IMR-90 (cell line): Measurements from ENCODE around the gene GIMAP7. TPM values are rescaled to one million over a fixed set of nuclear protein-coding genes. Genes with fewer than 3 reads are reported as not detected.

Experiments used
- ATAC-seq: fragments of 200-7000 bp; cut with Tn5 transposase; 2 replicates; pipeline ENCODE4 v1.9.1; 2020; ENCODE audit warnings: low read depth, mild to moderate bottlenecking, moderate library complexity
- BruUV-seq: library from RNA; stranded (reverse); fragments of 400-500 nt; replicated peaks from 2 replicates; lab custom pipeline; 2021; lab: Mats Ljungman, UMichigan
- CTCF ChIA-PET: fragments of 300-600 bp; formaldehyde crosslinking; extraction: SDS; loops from one replicate; lab custom pipeline; 2021; ENCODE audit warnings: antibody characterized with exemption; lab: Yijun Ruan, JAX
- POLR2A ChIA-PET: fragments of 300-600 bp; sonication (Branson Sonifier 250); formaldehyde crosslinking; loops from one replicate; lab custom pipeline; 2022; ENCODE audit warnings: antibody characterized with exemption; ENCODE audit not compliant: unreplicated experiment; lab: Charles Lee
- DNase-seq: peaks from one replicate; pipeline ENCODE4 v3.0.0; 2013
- H2AFZ ChIP-seq: replicated peaks from 2 replicates; pipeline ENCODE3; 2013; ENCODE audit warnings: low read length, mild to moderate bottlenecking; ENCODE audit not compliant: poor library complexity
- H2AK5ac ChIP-seq: 2 replicates; pipeline ENCODE4 v1.6.1; 2013; ENCODE audit warnings: low read depth, low read length, inconsistent platforms
- H2AK9ac ChIP-seq: replicated peaks from 2 replicates; pipeline ENCODE3; 2013; ENCODE audit warnings: mild to moderate bottlenecking, low read depth, low read length, moderate library complexity; ENCODE audit not compliant: poor library complexity
- H2BK120ac ChIP-seq: 2 replicates; pipeline ENCODE4 v1.6.1; 2013; ENCODE audit warnings: low read depth, low read length, inconsistent platforms
- H2BK15ac ChIP-seq: 3 replicates; pipeline ENCODE4 v1.6.1; 2013; ENCODE audit warnings: low read depth, low read length, inconsistent platforms
- H2BK20ac ChIP-seq: 2 replicates; pipeline ENCODE4 v1.6.1; 2013; ENCODE audit warnings: low read depth, mild to moderate bottlenecking, inconsistent platforms, low read length, moderate library complexity
- H2BK5ac ChIP-seq: 2 replicates; pipeline ENCODE4 v1.6.1; 2013; ENCODE audit warnings: mild to moderate bottlenecking, low read depth, low read length, inconsistent platforms; ENCODE audit not compliant: poor library complexity, severe bottlenecking
- H3K14ac ChIP-seq: replicated peaks from 2 replicates; pipeline ENCODE4 v1.6.1; 2013; ENCODE audit warnings: low read depth, low read length, inconsistent platforms
- H3K18ac ChIP-seq: 2 replicates; pipeline ENCODE4 v1.6.1; 2013; ENCODE audit warnings: low read depth, low read length, control low read depth
- H3K23ac ChIP-seq: 2 replicates; pipeline ENCODE4 v1.6.1; 2013; ENCODE audit warnings: low read depth, low read length, inconsistent platforms
- H3K27ac ChIP-seq: 2 replicates; pipeline ENCODE4 v1.5.1; 2013; ENCODE audit warnings: mild to moderate bottlenecking, control low read depth, low read length; ENCODE audit not compliant: insufficient read depth
- H3K27me3 ChIP-seq: 2 replicates; pipeline ENCODE4 v1.6.1; 2013; ENCODE audit warnings: low read length; ENCODE audit not compliant: control insufficient read depth, insufficient read depth
- H3K36me3 ChIP-seq: 2 replicates; pipeline ENCODE4 v1.6.1; 2013; ENCODE audit warnings: low read length, mixed read lengths; ENCODE audit not compliant: control insufficient read depth, insufficient read depth
- H3K4ac ChIP-seq: 2 replicates; pipeline ENCODE4 v1.6.1; 2013; ENCODE audit warnings: low read depth, low read length, inconsistent platforms
- H3K4me1 ChIP-seq: 2 replicates; pipeline ENCODE4 v1.6.1; 2013; ENCODE audit warnings: low read length, mixed read lengths; ENCODE audit not compliant: control insufficient read depth, insufficient read depth
- H3K4me2 ChIP-seq: 2 replicates; pipeline ENCODE4 v1.6.1; 2013; ENCODE audit warnings: low read depth, mild to moderate bottlenecking, control low read depth, low read length, moderate library complexity
- H3K4me3 ChIP-seq: 2 replicates; pipeline ENCODE4 v1.5.1; 2013; ENCODE audit warnings: low read depth, mild to moderate bottlenecking, control low read depth, low read length, moderate library complexity; ENCODE audit not compliant: insufficient read depth
- H3K56ac ChIP-seq: 2 replicates; pipeline ENCODE4 v1.6.1; 2013; ENCODE audit warnings: low read length, inconsistent platforms; ENCODE audit not compliant: insufficient read depth; ENCODE audit errors: extremely low read depth
- H3K79me1 ChIP-seq, 2 experiments: 2 replicates each; pipeline ENCODE4 v1.6.1; 2013; ENCODE audit warnings: low read length in 2 of 2, inconsistent platforms in 1 of 2, low read depth in 1 of 2
- H3K9ac ChIP-seq: 2 replicates; pipeline ENCODE4 v1.6.1; 2013; ENCODE audit warnings: low read depth, low read length, control low read depth
- H3K9me1 ChIP-seq: 2 replicates; pipeline ENCODE4 v1.6.1; 2013; ENCODE audit warnings: low read length, inconsistent platforms; ENCODE audit not compliant: insufficient read depth
- H3K9me3 ChIP-seq: 2 replicates; pipeline ENCODE4 v1.6.1; 2013; ENCODE audit warnings: low read length; ENCODE audit not compliant: control insufficient read depth, insufficient read depth
- H4K20me1 ChIP-seq: 2 replicates; pipeline ENCODE4 v1.6.1; 2013; ENCODE audit warnings: low read length, inconsistent platforms; ENCODE audit not compliant: insufficient read depth
- H4K5ac ChIP-seq: 2 replicates; pipeline ENCODE4 v1.6.1; 2013; ENCODE audit warnings: mild to moderate bottlenecking, low read depth, low read length, control low read depth
- H4K8ac ChIP-seq, 2 experiments: 2 replicates each; pipeline ENCODE4 v1.6.1; 2013; ENCODE audit warnings: low read depth in 2 of 2, low read length in 2 of 2, control low read depth in 1 of 2, inconsistent platforms in 1 of 2
- H4K91ac ChIP-seq: 2 replicates; pipeline ENCODE4 v1.6.1; 2013; ENCODE audit warnings: low read depth, low read length, inconsistent platforms; ENCODE audit not compliant: insufficient read depth
- CHD1 ChIP-seq: IDR thresholded peaks from 2 replicates; pipeline ENCODE4 v1.6.1; 2012; ENCODE audit warnings: low read depth, low read length, improper control_type of control experiment
- FOS ChIP-seq: fragments of 150-350 bp; IDR thresholded peaks from 2 replicates; pipeline ENCODE4 v1.6.1; 2016; ENCODE audit warnings: low read depth, low read length
- MAFK ChIP-seq: IDR thresholded peaks from 2 replicates; pipeline ENCODE4 v1.6.1; 2012; ENCODE audit warnings: low read depth, low read length, improper control_type of control experiment
- MXI1 ChIP-seq: IDR thresholded peaks from 2 replicates; pipeline ENCODE4 v1.6.1; 2012; ENCODE audit warnings: low read depth, mild to moderate bottlenecking, low read length, moderate library complexity, borderline replicate concordance
- NFE2L2 ChIP-seq: fragments of 150-350 bp; IDR thresholded peaks from 2 replicates; pipeline ENCODE4 v1.6.1; 2016; ENCODE audit warnings: low read depth, mild to moderate bottlenecking, low read length
- POLR2A ChIP-seq: IDR thresholded peaks from 2 replicates; pipeline ENCODE4 v1.6.1; 2012; ENCODE audit warnings: mild to moderate bottlenecking, low read depth, low read length
- whole genome bisulfite sequencing, 2 experiments: methylation state at CpG; one replicate each; pipeline versions ENCODE4 v1.1.5 to v1.1.7; 2013; ENCODE audit warnings: missing lambda C conversion rate in 2 of 2; ENCODE audit not compliant: insufficient read length in 1 of 2; ENCODE audit errors: extremely low coverage in 2 of 2; 5-methylcytosine and 5-hydroxymethylcytosine counted together
- dilution Hi-C: fragments of 300-500 bp; cut with HindIII; formaldehyde crosslinking; loops from one replicate; pipeline ENCODE4 v1.14.3; 2018; ENCODE audit warnings: low sequenced_read_pairs; ENCODE audit not compliant: unreplicated experiment
- in situ Hi-C: fragments of 300-500 bp; cut with MboI; formaldehyde crosslinking; loops from 3 replicates; pipeline ENCODE4 v1.14.3; 2019; ENCODE audit warnings: low sequenced_read_pairs, inconsistent platforms, mixed read lengths
- intact Hi-C: fragments of 100-400 bp; cut with micrococcal nuclease; formaldehyde crosslinking; loops from 2 replicates; pipeline ENCODE4 v1.10.0; 2022
- polyA plus RNA-seq, 3 experiments: library from polyadenylated mRNA; depleted of rRNA; stranded (reverse); fragments of >200 nt; gene quantifications; 2 replicates each; pipeline ENCODE4 v1.2.3, GENCODE V29; 2012; ENCODE audit warnings: low replicate concordance in 1 of 3
- total RNA-seq: library from RNA; depleted of rRNA; stranded (reverse); fragments of >200 nt; gene quantifications from 2 replicates; pipeline ENCODE4 v1.2.3, GENCODE V29; 2012
- TF ChIP-seq, protein P1 (sequence below): fragments of 150-350 bp; IDR thresholded peaks from 2 replicates; pipeline ENCODE4 v1.6.1; 2016; ENCODE audit warnings: low read depth, mild to moderate bottlenecking, low read length, moderate library complexity, borderline replicate concordance

Gene GIMAP7
- total and polyA plus RNA-seq, 2 of the 4 experiments (the other 2 are of a cell fraction) = not detected

DNA sequence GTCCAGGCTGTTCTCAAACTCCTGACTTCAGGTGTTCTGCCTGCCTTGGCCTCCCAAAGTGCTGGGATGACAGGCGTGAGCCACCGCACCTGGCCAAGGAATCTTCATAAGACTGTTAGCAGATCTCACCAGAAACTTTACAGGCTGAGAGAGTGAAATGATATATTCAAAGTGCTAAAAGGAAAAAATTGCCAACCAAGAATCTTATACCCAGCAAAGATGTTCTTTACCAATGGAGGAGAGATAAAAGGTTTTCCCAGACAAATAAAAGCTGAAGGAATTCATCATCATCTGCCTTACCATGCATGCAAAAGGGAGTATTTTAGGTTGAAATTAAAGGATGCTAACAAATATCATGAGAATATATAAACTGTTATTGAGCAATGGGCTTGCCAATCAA lies 23.6 kb downstream of the GIMAP7 start:
- no peak overlapping the region for H3K4me2 ChIP-seq
- ChIA-PET POLR2A (no interaction called here), CTCF (no interaction called here)
- no peak overlapping the region for H2BK5ac ChIP-seq
- H2BK20ac ChIP-seq = no peak overlapping the region
- no peak overlapping the region for H4K8ac ChIP-seq
- H2AFZ ChIP-seq = no peak overlapping the region
- in situ Hi-C loops = no loop called here
- H2AK5ac ChIP-seq = no peak overlapping the region
- H3K14ac ChIP-seq = no peak overlapping the region
- H3K56ac ChIP-seq = no peak overlapping the region
- H3K18ac ChIP-seq = no peak overlapping the region
- H4K20me1 ChIP-seq = no peaks in the 10 kb centered on the region
- no peaks in the 10 kb centered on the region for H3K9me1 ChIP-seq
- DNase-seq = no peak
- dilution Hi-C loops = no loop called here
- no peak overlapping the region for H4K91ac ChIP-seq
- H2BK120ac ChIP-seq = no peak overlapping the region
- BruUV-seq = no TSS peak
- no peak overlapping the region for H2AK9ac ChIP-seq
- H3K4me3 ChIP-seq = no peak overlapping the region
- H3K27me3 ChIP-seq = no peaks in the 10 kb centered on the region
- H4K5ac ChIP-seq = no peak overlapping the region
- no peak overlapping the region for H3K27ac ChIP-seq
- no CpG with 5 or more reads among the region's 2 CpGs for WGBS, 2 experiments
- no peak overlapping the region for H2BK15ac ChIP-seq
- H3K9ac ChIP-seq = no peak overlapping the region
- H3K9me3 ChIP-seq = peaks cover 27% of the 10 kb centered on the region
- H3K36me3 ChIP-seq = no peaks in the 10 kb centered on the region
- no peak overlapping the region for H3K23ac ChIP-seq
- TF ChIP-seq POLR2A (no peak), NFE2L2 (no peak), MAFK (no peak), CHD1 (no peak), MXI1 (no peak), FOS (no peak)
- TF ChIP-seq, protein P1, sequence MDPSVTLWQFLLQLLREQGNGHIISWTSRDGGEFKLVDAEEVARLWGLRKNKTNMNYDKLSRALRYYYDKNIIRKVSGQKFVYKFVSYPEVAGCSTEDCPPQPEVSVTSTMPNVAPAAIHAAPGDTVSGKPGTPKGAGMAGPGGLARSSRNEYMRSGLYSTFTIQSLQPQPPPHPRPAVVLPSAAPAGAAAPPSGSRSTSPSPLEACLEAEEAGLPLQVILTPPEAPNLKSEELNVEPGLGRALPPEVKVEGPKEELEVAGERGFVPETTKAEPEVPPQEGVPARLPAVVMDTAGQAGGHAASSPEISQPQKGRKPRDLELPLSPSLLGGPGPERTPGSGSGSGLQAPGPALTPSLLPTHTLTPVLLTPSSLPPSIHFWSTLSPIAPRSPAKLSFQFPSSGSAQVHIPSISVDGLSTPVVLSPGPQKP = no peak
- no peak for ATAC-seq
- H3K4ac ChIP-seq = no peak overlapping the region
- no peaks in the 10 kb centered on the region for H3K4me1 ChIP-seq
- intact Hi-C loops = no loop called here
- H3K79me1 ChIP-seq = no peaks in the 10 kb centered on the region
